HG02943 (cell line): ENCODE results near the gene EMP1.

Experiments
- ATAC-seq: cut with Tn5 transposase; IDR thresholded peaks from one replicate; pipeline ENCODE4 v1.9.1; 2021; ENCODE audit warnings: mild to moderate bottlenecking, low read depth, moderate library complexity; ENCODE audit not compliant: unreplicated experiment

Gene EMP1

DNA sequence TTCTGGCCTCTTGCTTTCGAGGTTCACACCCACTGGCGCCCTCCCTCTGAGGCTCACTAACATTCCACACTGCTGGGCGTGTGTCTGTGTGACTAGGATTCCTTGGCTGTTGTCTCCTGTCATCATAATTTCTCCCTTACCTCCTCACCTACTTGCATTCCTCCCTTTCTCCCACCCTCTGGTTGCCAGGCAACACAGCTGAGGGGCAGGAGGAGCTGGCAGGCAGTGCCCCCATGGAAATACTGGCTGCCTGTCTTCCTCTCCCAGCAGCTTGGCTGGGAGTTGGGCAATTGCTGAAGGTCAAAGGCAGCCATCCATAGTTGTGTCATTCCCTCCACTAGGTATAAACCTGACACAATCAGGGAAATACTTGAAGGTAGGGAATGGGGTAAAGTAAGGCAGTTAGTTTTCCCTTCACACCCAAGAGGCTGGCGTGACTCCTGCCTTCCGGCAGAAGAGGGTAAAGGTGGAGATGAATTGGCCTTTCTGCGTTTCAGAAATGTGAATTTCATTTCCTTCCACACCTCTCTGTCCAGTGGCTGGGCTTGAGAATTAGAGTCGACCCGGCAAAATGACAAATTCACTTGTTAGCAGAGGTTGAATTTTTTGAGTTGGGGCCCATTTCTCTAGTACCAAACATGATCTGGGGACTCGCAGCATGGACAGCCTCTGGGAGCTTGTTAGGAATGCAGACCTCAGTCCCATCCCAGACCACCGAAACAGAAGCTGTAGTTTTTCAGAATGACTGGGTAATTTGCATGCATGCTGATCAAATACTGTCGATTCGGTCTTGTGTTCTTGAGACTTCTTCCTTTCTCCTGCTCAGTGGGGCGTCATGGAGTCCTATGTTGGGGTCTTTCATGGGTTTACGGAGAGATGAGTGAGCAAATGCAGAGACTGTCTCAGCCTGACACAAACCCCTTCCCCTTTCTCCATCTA, 24.3 kb upstream of the EMP1 start:
- ATAC-seq, result no peak

DNA sequence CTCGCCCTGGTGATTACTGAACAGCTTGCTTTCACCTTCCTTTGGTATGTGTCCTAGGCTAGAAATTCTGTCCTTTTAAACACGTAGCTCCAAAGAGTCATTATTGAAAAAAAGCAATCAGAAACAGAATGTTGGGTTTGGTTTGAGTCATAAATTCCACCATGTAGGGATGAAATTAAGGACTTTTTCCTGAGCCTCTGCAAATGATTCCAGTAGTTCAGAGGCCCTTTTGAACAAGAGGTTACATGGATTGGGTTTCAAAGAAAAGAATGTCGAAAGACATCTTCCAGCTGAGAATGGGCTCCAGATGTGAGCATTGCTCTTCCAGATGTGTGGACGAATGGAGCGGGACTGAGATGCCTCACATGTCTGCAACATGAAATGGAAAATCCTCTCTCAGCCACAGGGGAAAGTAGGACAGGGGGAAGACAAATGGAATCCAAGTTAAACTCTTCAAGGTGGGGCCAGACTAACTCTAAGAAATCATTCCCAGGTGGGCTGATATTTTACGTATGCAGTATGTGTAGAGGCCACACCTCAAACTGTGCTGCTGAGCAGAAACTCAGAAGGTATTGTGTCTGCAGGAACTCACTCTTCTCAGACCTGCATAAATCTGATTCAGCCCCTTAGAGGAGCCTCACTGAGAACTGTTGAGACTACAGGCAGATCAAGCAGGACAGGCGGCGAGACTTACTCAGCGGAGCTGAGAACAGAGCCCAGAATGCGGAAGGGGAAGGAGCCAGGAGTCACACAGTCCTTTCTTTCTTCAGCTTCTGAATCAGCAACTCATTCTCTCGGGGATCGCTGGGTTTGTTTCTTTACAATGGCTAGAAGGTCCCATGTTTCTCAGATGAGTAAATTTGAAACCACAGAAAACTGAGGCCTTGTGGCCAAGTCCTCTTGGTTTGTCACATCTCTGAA, 23.3 kb upstream of the EMP1 start:
- peak; percentile 91 for ATAC-seq

DNA sequence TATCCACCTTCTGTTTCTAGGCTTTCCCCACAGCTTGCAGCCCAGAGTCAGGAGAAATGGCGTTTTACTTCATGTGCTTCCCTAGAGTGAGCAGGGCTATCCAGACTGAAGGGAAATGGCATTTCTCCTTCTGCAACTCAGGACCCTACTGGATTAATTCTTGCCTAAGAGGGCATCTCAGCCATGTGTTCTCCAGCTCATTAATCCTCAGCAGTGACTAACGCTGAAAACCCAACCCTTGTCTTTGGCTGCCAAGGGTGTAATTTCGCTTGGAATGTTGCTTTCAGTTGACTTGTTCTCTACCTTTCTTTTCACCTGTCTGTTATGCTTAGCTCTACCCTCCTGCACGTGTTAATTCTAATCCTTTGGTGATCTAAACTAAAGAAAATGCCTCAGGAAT, 21.0 kb upstream of the EMP1 start:
- no peak for ATAC-seq

DNA sequence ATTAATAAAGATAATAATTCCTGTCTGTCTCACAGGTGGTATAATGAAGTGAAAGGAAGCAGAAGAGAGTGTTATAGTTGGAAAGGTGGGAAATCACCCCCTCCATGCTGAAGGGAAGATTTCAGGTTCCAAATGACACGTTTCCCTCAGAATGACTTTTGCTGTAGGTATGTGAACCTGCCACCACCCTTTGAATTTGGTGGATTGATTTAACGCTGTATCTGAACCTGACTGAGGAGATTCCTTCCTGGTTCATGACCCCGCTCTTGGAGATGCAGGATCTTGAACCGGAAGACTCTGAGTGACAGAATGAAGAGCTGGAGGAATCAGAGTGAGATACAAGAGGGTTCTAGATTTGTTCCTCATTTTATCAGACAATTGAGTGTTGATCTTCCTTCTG, 20.3 kb upstream of the EMP1 start:
- no peak for ATAC-seq

DNA sequence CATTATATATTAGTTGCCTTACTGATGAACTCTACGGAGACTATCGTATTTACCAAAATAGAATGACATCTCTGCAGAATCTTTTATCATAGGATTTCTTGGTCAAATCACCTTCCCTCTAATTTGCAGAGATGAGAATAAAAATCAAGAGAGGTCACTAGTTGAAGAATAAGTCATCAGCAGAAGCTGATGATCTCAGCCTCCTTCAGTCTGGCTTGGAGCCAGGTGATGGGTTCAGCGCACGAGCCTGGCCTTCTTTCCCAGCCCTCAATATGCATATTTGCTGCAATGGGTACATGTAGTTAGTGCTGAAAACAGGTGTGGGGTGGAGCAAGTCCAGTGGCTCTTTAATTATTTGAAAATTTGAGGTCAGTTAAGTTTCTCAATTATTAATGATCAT, 19.2 kb upstream of the EMP1 start:
- ATAC-seq, result no peak

DNA sequence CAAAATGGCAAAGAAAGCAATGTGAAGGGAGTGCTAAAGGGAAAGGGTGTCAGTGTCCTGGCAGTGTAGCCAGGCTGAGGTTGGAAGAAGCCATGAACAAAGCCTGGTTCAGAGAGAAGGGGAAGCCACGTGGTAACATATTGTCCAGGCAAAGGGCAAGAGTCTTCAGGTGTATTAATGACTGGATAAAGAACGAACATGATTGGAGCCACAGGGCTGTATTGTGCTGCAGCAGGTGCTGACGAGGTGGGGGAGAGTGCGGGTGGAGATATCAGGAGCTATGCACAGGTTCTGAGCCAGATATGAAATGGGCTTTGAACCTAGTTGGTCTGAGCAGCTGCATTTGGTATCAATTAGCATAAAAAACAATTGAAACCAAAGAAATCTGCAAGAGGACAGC, 18.6 kb upstream of the EMP1 start:
- ATAC-seq, result no peak

DNA sequence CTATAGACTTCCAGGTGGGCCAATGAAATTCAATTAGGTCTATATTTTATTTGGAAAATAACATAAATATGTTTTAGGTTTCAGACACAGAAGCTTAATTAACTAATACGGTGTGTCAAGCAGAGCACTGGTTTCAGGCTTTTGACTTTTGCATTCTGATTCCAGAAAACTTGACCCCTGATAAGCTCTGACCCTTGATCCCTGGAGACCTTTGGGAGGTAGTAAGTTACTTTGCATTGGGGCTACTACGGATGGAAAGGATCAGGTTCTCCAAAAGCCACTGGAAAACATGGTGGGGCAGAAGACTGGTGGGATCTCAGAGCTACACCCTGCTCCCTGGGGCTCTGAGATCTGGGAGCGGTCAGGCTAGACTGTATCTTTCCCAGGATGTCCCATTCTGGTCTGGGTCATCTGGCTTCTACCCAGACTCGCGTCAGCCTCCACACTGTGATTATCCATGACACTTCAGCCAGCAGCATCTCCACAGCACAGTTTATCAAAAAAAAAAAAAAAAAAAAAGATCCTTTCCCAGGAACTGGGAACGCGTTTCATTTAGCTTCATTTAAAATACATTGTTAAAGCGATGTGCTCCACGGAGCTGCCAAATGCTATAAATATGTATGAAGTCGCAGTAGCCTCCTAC, 17.8 kb upstream of the EMP1 start:
- no peak for ATAC-seq

DNA sequence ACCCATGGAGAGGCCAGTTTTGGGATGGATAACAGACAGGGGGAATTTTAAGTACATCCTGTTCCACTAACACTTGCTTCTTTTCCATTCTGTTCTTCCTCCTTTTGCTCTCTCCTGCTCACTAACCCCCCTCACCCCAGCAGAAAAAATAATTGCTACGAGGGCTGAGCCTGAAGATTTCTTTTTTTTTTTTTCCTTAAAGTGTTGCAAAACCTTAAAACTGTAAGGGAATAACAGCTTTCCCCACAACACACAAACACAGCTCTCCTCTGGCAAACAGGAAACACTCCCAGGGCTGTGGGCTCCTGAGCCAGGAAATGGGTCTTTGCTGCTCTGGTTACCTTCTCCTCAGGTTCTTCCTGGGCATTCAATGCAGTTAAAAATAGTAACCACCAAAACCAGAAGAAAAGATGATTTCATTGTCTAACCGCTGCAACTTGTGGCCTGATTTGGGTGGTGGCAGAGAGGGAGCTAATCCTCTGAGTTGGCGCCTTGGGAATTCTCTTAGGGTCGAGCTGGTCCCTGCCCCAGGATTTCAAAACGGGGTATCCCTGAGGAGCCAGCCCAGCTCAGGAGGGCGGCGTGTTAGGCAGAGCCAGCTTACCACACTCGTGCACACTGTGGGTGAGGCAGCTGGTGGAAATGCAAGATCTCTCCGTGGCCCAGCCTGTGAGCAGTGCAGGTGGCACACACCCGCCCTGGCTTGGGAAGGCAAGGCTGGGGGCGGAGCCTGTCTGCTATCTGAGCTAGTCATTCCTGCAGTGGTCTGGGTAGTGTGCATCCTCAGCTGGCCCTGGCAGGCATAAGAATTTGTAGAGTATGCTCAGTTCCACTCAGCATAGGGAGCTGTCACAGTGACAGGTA, 17.1 kb upstream of the EMP1 start:
- ATAC-seq, result no peak

DNA sequence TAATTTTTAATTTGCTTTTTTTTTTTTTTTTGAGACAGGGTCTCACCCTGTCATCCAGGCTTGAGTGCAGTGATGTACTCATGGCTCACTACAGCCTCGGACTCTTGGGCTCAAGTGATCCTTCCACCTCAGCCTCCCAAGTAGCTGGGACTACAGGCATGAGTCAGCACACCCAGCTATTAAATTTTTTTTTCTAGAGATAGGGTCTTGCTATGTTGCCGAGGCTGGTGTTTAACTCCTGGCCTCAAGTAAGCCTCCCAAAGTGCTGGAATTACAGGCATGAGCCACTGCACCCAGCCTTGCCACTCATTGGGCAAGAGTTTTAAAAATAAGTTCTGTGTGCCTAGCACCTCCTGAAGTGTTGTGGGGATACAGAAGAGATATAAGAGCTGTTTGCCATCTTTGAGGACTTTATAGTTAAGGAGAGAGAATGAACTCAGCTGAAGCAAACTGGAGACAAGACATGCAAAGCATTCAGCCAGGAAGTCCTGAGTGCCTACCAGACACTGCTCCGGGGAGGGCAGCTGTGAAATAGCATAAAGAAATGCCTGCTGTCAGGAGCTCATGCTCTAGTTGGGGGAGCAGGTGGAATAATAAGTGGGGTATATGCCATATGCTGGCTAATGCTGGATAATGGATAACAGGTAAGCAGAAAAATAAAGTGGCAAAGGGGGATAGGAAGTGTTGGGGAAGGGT, 15.0 kb upstream of the EMP1 start:
- ATAC-seq, result no peak

DNA sequence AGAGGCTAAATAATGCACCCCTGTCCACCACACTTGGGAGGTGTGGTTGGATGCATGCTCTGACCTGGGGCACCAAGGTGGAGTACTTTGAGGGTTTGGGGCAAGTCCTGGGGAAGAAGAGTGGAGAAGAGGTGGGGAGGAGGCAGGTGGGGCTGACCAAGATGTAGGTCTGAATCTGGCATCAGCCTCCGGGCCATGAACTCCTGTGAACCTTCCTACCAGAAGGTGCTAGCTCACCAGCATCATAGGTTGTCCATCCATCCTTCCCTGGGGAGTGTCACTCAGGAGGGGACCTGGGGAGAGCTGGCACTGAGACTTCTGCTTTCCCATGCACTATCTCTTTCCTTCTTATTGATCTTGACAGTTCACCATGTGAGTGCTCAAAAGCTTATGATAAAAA, 13.6 kb upstream of the EMP1 start:
- ATAC-seq, result no peak

DNA sequence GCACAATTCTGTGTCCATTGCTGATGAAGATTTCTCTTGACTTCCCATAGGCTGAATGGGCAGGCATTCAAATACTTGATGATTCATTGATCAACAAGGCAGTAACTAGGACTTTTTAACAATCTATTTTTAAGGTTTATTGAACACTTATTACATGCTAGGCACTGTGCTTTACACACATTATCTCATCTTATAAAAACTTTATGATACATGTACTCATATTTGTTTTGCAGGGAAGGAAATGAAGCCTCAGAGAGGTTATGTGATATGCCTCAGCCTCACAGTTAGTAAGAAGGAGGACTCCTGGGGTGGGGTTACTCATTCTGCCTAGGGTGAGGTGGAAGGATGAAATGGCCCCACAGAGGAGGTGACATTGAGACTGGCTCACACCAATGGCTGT, 12.9 kb upstream of the EMP1 start:
- ATAC-seq, result no peak

DNA sequence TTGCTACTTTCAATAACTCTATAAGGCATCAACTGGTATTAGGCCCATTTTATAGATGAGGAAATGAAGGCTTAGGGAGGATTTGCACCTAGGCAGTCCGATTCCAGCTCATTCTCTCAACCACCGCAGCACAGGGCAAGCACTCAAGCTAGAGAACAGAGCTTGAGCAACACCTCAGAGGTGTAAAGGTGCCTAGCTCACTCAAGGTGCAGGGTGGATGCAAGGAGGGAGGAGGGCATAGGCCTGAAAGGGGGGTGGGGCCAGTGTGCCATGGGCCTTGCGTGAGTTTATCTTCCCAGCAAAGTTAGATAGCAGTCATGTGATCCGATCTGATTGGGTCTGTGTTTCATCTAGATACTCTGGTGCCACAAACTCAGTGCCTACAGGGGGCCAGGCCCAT, 10.2 kb upstream of the EMP1 start:
- ATAC-seq, result no peak

DNA sequence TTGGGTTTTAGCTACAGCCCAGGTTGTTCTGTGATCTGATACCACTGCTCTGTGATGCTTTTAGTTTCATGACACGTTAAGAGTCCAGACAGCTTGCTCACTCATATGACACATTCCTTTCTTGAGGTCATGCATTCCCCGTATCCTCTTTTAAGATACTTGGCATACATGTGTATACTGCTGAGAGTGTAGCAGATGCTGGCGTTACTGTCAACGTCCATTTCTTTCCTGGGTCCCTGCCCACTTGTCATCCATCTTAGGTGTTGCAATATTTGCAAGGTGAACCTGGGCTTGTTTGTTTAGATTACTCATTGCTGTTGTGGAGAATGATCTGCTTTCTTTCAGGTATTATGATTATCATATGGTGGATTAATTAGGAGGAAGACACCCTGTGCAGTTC, 9.1 kb upstream of the EMP1 start:
- ATAC-seq, result no peak

DNA sequence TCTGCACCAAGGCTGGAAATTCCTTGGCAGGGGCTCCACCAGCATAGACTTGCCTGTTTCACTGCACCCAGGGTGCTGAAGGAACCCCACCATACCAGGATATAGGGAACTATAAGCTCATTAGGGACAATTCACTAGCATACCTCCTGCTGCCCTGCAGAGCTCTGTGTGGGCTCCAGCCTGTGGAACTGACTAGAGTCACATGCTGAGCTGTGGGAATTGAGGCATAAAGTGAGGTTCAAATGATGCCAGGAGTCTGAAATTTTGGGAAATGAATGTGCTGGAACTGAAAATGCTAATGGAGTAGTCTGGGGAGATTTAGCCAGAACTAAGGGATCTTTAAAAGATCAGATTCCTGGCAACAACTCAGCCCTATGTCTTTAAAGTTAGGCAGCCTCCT, 7.3 kb upstream of the EMP1 start:
- ATAC-seq, result no peak

DNA sequence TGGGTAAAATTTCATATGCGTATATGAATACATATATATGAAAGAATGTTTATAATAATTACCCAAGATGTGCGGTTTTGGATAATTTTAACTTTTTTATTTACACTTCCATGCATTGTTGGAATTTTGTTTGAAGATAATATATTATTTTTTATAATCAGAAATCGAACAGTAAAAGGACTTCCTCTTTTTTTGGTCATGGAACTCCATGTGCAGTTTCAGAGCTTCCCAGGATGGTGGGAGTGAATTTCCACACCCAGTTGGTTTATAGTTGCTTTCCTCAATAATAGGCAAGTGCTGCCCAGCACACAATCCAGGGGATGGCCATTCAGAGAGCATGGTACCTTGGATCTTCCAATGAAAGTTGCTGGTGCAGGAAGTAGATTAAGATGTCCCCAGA, 6.3 kb upstream of the EMP1 start:
- ATAC-seq, result no peak

DNA sequence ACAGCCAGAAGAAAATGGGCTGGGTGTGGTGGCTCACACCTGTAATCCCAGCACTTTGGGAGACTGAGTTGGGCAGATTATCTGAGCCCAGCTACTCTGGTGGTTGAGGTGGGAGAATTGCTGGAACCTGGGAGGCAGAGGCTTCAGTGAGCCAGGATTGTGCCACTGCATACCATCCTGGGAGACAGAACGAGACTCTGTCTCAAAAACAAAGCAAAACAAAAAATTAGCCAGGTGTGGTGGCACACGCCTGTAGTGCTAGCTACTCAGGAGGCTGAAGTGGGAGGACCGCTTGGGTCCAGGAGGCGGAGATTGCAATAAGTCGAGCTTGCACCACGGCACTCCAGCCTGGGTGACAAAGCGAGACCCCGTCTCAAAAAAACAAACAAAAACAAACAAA, 3.8 kb upstream of the EMP1 start:
- ATAC-seq, result no peak

DNA sequence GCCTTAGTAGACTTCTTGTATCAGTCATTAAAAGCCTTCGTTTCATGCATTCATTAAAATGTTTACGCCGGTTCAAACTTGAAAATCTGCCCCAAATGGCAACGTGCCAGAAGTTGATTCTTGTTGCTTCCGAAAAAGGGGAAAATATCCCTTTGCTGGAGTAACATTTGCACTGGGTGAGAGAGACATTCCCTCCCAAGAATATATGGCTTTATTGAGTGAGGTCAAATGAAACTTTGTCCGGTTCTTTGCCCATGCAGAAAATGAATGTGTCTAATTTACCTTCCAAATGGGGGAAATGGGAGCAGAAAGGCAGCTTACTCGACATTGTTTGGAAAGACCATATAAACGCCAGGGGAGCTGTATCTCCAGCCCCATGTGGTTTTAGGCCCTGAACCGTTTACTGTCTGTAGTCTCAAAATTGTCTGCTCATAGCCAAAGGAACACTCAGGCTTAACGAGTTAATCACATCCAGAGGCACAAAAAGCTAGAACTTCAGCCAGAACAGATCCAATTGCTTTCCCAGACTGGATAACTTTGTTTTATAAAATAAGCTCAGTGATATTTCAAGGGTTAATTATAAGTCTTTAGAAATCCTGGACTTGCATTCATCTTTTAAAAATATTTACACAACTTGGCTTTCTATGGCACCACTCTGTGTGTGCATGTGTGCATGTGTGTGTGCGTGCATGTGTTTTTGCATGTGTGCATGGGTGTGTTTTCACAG, 2.9 kb upstream of the EMP1 start:
- no peak for ATAC-seq

DNA sequence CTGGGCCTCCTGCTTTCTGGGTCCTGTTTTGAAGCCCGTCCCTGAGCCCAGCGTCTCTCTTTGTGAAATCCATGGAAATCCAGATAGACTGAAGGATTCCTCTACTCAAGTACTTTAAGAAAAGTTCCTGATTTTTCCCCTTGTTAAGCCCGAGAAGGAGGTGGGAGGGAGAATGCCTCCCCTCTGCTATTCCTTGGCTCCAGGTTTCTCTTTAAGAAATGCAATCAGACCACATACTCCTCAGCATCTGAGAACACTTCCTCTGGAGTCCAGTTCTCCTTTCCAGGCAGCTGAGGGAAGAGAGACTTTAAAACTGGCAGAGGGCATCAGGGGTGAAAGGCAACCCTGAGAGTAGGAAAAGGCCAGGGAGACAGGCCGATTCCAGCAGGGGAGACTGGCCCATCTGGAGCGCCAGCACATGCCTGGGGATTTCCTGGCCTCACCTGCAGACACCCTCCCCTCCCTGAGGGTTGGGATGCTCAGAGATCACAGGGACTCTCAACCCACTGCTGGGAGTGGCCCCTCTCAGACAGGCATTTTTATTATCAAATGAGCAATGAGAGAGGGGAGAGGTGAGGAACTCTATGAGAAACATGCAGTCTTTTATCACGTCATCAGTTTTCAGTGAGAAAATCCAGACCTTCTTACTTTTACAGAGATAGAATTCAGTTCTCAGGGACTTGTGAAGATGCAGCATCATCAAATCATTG, 2.0 kb upstream of the EMP1 start:
- ATAC-seq, result no peak
